M059J (cell line): Measurements from ENCODE around the gene TAC4. TPM values are rescaled to one million over a fixed set of nuclear protein-coding genes. Genes with fewer than 3 reads are reported as not detected.

Experiments used
- DNase-seq: peaks from one replicate; pipeline ENCODE4 v3.0.0-alpha.2; 2012; ENCODE audit warnings: low read depth
- total RNA-seq: library from RNA; depleted of rRNA; stranded (reverse); fragments of >200 nt; shearing (Covaris generic); gene quantifications from 2 replicates; pipeline ENCODE4 v1.2.3, GENCODE V29; 2014

Gene TAC4
- total RNA-seq, 1 experiment from 2014 or later = not detected

DNA sequence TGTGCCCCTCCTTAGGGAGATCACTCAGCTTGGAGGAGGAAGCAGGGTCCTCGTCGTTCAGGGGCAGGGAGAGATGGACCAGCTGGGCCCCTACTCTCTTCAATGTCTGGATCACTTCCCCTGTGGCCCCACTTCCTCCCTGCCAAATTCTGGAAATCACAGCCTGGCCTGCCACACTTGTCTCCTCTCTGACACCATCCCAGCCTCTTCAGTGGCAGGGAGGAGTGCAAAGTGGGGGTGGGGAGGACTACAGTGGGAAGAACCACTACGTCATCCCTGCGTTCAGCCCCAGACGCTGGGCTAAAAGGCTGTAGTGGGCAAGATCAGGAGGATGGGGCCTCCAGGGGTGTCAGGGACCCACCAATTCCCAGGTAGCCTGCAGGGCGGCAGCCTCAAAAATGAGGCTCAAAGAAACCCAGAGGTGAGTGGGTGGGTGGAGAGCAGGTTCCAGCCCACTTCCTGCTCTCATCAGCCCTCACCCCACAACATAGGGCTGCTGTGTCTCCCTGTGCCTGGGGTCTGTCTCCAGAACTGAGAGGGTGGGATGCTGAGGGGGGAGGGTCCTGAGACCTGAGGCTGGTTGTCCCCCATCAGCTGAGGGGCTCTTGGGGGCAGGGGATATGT is 25.0 kb upstream of the TAC4 start:
- no peak for DNase-seq

DNA sequence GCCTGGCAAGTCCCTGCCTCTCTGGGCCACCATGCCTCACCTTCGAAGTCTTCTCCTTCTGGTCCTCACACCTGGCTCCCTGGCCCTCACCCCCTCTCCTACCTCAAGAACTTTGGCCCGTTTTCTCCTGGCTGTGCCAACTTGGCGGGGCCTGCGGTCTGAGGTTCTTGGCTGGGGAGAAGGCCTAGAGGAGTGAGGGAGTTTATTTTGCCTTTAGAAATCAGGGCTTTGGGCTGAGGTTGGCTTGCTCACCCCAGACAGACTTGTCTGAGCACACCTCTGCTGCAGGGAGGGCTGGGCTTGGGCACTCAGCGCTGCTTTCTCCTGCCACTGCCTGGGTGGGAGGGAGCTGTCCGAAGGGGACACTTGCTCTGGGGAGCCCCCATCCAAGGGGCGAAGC is 23.3 kb upstream of the TAC4 start:
- DNase-seq = no peak

GRCh38 chr17:49870298-49870697 is 22.4 kb upstream of the TAC4 start:
- DNase-seq = no peak

- no peak for DNase-seq
Observed at GRCh38 chr17:49869038-49869374, 21.1 kb upstream of the TAC4 start.

DNA sequence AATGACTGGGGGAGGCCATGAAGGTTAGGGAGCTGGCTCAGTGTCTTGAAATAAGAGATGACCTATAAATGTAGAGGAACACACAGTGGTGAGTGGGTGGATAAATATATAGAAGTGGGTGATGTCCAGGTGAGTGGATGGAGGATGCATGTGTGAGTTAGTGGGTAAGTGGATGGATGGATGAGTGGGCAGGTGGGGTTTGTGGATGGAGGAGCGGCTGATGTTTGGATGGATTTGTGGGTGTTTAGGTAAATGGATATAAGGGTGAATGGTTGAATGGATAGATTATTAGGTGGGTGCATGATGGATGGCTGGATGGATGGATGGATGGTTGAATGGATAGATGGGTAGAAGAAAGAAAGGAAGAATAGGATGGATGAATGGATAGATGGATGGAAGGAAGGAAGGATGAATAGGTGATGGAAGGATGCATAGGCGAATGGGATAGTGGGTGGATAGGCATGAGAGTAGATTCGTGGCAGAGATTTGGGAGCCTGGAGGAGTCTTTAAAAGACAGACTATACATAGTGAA is 19.1 kb upstream of the TAC4 start:
- DNase-seq = no peak

DNA sequence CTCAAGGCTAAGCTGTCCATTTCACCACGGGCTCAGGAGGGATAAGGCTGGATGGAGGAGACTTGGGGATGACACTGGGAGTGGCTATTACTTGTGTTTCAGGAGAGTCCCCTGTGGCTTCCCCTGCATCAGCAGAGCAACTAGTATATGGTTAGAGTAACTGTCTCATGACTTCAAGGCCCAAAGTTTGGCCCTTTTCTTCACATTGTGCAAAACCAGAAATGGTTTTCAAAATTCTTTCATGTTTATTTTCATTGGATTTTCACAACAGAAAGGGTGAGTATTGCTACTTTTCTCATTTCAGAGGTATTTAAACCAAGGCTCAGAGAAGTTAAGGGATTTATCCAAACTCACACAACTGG is 18.1 kb upstream of the TAC4 start:
- no peak for DNase-seq

DNA sequence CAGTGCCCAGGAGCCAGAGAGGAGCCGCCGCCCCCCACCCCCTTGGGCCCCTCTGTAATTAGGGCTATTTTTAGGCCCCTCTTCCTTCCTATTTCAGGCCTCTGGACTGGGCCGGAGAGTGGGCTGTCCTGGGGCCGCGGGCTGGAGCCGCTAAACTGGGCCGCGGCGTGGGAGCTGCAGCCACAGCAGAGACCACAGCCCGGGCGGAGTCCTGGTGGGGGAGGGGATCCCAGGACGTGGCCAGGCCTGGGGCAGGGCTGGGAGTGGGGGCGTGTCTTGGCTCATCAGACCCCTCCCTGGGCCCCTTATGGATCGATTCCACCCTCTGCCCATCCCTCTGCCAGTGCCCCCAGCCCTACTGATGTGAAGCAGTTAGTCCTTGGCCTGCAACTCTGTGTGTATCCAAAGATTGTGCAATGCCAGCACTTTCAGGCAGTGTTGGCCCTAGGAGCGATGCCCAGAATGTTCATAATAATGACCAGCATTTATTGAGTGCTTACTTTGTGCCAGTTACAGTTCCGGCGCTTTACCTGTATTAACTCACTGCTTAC is 15.0 kb upstream of the TAC4 start:
- DNase-seq = no peak

- DNase-seq = peak; percentile 50
Observed at GRCh38 chr17:49861150-49861884, 13.4 kb upstream of the TAC4 start.

- no peak for DNase-seq
Observed at GRCh38 chr17:49859991-49860953, 12.4 kb upstream of the TAC4 start.

- DNase-seq = no peak
Observed at GRCh38 chr17:49858796-49859195, 10.9 kb upstream of the TAC4 start.

GRCh38 chr17:49854126-49854525 is 6.3 kb upstream of the TAC4 start:
- no peak for DNase-seq

GRCh38 chr17:49853470-49854015 is 5.7 kb upstream of the TAC4 start:
- DNase-seq = no peak

DNA sequence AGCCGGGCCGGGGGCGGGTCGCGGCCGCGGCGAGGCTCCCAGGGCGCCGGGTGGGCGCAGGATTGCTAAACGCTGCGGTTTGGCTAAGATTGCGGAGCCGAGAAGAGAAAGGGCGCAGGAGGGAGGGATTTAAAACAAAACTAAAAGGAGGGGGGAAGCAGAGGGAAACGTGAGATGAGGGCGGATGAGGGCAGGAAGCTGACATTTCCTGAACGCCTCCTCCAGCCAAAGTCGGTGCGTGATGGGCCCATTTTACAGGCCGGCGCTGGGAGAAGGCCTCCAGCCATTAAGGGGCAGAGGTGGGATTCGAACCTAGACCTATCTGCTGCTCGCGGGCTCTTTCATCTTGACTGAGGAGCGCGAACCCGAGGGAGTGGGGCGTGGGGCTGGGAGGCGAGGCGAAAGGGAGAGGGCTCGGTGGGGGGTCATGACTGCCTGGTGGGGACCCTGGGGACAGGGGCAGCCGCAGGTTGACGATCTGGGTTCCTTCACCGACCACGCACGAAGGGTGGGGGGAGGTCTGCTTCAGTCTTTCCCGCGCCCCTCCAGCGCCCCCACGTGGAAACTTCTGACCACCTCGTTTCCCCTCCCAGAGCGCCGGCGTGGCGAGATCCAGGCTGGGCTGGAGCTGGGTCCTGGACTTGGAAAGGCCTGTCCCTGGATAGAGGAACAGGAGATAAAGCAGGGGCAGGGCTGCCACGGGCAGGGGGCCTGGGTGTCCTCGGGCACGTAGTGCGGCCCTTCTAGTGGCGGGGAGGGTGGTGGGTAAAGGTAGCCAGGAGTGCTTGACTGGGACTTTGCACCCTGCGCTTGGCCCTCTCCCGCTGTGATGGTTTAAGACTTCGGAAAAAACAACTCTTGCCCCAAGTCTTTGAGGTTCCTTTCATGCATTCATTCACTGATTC is 3.8 kb upstream of the TAC4 start:
- peak; percentile 66 for DNase-seq

GRCh38 chr17:49850772-49851386 is 3.0 kb upstream of the TAC4 start:
- peak; percentile 54 for DNase-seq

DNA sequence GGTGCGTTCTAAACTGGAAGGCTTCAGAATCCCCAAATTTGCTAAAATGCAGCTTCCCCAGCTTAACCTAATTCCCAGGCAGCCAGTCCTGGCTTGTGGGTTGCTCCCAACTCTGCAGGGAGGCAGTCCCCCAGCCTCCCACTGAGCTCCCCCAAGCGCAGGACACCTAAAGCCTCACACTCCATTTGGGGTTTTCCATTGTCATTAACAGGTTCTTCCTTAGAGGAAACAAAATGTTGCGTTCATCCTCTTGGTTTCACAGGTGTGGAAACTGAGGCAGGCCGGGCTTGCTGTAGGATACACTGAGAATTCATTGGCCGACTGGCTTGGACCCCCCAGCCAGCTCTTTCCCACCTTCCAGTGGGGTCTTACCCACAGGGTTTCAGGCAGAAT is 2.3 kb upstream of the TAC4 start:
- DNase-seq = no peak

GRCh38 chr17:49848739-49849138 is 870 bp upstream of the TAC4 start:
- no peak for DNase-seq

DNA sequence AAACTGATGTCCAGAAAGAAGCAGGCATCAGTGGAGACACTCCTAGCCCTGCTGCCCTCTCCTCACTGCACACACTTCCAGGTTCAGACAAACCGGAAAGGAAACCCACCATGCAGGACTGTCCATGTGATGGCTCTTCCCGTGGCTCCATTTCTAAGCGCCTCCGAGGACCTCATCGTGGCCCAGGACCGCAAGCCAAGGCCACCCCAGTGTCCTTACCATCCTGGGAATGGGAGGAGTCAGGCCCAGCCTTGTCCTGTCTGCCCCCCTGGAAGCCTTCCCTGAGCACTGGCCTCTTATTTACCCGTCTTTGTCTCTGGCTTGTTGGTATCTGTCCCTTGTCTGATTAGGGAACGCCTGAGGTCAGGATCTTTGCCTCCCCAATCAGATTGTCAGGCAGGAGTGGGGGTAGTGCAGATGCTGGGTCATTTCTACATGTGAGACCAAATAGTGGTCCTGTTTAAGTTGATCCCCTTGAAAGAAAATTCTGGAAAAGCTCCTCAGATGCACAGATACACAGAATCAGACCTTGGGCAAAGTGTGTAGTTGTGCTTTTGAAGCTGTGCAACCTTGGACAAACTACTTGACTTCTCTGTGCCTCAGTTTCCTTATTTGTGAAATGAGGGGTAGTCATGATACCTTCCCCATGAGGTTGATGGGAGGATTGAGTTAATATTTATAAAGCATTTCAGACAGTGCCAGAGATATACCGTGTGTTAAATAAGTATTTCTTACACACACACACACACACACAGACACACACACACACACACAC is 744 bp downstream of the TAC4 start:
- no peak for DNase-seq

GRCh38 chr17:49845321-49845720 is 2.5 kb downstream of the TAC4 start:
- no peak for DNase-seq

- no peak for DNase-seq
Observed at GRCh38 chr17:49843774-49844350, 4.0 kb downstream of the TAC4 start.
